ENCODE data around the gene PLIN1.

The PLIN1 gene

GRCh38 chr15:89652131-89652530 lies 27.0 kb downstream of the PLIN1 start:
- DNase-seq: no peak

DNA sequence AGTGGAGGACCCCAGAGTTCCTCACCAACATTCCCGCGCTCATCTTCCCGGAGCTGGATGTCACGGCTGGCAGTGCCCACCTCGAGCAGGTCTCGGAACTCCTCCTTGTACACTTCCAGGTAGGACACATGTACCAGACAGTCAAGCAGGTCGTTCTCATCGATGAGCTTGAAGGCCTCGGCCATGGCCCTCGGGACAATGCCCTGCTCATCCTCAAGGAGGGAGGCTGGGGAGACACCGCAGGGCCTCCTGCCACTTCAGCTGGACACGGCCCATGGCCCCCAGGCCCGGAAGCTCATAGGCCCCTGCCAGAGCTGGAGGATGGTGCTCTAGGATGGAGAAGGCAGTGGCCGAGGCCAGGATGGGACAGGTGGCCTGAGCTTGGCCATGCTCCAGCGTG lies 29.5 kb downstream of the PLIN1 start:
- no peak for DNase-seq

DNA sequence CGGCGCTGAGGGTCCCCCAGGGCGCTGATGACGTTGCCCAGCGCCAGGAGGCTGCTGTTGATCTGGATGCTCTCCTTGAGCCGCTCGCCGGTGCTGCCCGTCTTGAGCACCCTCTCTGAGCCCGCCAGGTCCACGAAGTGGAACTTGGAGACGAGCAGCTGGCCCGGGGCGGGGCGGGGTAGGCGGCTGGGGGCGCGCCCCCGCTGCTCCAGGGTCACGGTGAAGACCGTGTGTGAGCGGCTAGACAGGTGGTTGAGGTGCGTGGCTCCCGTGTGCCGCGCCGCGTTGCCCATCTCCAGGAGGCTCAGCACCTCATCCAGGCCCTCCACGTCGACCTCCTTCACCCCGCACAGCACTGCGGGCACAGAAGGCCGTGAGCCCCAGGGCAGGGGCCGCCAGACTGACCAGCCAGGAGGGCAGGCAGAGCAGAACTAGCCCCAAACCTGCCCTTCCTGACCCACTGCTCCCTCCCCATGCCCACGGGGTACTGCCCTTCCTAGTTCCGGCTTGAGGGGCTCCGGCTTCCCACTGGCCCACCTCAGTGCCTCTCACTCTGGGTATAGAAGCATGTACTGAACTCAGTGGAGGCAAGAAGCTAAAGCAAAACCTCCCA lies 30.0 kb downstream of the PLIN1 start:
- no peak for DNase-seq

DNA sequence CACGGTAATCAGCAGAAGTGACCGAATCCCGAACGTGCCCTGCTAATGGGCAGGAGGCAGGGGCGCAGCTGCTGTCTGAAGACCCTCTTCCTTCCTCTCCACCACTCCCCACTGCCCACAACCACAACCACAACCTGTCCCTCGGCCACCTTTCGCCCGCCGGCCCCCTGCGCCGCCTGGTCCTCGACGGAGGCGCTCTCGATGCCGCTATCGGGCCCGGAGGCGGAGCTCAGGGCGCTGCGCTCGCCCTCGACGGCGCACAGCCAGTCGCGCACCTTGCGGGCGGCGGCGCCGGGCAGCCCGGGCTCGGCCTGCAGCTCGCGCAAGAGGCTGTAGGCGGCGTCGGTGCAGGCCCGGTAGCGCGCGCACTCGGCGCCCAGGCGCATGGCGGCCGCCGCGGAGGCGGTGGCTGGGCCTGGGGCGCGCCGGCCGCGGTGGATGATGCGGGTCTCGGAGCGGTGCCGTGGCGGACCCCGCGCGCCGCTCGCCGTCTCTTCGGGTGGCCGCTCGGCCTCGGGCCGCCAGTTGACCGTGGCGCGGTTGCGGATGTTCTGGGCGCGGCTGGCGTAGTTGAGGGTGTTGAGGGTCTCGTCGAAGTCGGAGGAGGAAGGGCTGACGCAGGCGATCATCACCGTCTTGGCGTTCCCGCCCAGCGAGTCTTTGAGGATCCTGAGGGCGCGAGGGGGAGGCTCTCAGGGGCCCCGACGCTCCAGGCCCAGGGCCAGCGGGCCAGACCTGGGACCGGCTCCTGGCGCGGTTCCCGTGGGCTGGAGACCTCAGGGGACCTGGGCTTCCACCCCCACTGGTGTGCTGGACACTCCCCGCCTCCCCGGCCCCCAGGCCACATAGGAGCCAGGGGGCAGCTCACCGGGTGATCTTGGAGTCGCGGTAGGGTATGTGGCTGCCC lies 30.8 kb downstream of the PLIN1 start:
- DNase-seq: no peak

DNA sequence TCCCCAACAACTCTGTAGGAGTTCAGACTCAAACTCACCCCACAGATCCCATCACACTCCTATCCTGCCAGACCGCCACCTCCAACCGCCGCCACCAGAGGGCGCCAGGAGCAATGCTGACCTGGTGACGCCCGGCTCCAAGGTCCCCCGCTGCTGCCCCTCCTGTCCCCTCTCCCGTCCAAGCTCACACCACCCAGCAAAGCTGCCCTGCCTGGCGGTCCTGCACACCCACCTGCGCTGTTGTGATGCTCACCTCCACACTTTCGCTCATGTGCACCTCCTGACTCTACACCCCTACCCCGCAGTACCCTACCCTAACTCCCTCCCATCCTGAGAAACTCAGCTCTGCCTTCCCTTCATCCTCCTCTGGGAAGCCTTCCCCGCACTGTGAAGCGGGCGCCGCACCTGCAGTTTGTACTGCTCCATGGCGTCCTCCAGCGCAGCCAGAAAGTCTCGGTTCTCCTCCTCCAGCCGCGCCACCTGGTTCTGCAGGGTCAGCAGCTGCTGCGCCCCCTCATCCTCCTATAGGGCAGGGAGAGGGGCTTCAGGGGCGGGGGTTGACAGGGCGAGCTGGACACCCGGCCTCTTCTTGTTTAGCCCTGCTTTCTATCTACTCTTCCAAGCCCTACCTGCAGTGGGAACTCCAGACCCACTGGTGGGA lies 31.8 kb downstream of the PLIN1 start:
- DNase-seq: peak in 5 of 6 experiments; percentile 6 to 30 (median 17)

- DNase-seq: no peak
These were observed 32.6 kb downstream of the PLIN1 start for GRCh38 chr15:89646416-89647141.

DNA sequence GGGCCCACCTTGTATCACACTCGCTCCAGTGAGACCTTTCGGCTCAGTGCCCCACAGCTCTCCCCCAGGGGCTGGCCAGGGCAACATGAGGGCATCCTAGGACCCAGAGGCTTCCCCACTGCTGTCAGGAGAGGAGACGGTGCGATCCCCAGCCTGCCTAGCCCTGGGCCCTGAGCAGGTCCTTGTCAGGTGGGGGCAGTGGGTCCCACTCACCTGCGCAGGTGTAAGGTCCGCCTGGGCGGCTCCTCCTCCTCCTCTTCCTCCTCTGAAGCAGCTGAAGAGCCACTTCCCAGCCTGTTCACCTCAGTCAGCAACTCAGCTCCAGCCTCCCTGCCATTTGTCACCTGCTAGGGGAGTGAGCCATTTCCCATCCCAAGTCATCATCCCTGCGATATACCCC lies 33.5 kb downstream of the PLIN1 start:
- no peak for DNase-seq

DNA sequence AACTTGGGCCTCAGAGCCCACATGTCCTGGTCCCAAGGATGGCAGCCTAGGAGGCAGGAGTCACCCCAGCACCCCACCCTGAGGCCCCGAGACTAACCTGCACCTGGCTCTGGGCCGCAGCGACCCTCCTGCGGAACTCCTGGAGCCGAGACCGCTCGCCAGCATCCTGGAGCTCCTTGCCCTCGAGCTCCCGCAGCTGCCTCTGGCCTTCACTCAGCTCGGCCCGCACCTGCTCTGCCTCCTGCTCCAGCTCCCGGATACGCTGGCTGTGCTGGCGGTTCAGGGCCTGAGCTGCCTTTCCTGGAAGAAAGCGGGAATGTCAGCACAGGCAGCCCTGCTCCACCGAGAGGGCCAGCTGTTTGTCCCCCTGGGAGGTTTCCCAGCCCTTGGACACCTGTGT lies 37.1 kb downstream of the PLIN1 start:
- DNase-seq: no peak

DNA sequence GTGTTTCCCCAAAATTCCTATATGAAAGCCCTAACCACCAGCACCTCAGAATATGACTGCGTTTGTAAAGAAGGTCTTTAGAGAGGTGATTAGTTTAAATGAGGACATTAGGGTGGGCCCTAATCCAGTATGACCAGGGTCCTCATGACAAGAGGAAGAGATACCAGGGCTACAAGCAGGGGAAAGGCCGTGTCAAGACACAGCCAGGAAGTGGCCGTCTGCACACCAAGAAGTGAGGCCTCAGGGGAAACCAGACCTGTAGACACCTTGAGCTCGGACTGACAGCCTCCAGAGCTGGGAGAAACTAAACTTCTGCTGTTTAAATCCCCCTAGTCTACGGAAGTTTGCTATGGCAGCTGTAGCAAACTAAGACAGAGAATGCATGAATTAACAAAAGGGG lies 38.1 kb downstream of the PLIN1 start:
- DNase-seq: no peak

- DNase-seq: no peak
These were observed 38.9 kb downstream of the PLIN1 start for GRCh38 chr15:89640245-89640644.

DNA sequence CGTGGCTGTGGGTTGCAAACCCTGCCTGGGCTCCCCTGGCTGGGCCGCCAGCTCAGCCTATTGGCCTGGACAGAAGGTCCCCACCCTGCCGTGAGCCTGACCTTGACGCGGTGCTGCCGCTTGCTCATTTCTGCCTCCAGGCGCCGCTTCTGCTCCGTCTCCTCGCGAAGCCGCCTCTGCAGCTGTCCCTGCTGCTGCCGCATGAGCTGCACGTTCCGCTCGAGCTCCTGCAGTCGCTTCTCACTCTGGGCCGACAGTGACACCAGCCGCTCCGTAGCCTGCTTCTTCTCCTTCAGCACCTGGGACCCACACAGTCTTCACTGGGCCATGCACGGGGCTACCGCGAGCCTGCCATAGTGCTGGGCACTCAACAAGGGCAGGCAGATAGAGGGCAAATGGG lies 45.6 kb downstream of the PLIN1 start:
- no peak for DNase-seq

- no peak for DNase-seq
These were observed 46.4 kb downstream of the PLIN1 start for GRCh38 chr15:89632563-89633430.

- DNase-seq: no peak
These were observed 47.3 kb downstream of the PLIN1 start for GRCh38 chr15:89631902-89632264.

GRCh38 chr15:89630974-89631901 lies 47.9 kb downstream of the PLIN1 start:
- no peak for DNase-seq

- no peak for DNase-seq
These were observed 48.9 kb downstream of the PLIN1 start for GRCh38 chr15:89630260-89630659.

GRCh38 chr15:89629829-89630228 lies 49.3 kb downstream of the PLIN1 start:
- DNase-seq: no peak

GRCh38 chr15:89628806-89629715 lies 50.1 kb downstream of the PLIN1 start:
- DNase-seq: no peak

- DNase-seq: no peak
These were observed 50.9 kb downstream of the PLIN1 start for GRCh38 chr15:89628301-89628700.

DNA sequence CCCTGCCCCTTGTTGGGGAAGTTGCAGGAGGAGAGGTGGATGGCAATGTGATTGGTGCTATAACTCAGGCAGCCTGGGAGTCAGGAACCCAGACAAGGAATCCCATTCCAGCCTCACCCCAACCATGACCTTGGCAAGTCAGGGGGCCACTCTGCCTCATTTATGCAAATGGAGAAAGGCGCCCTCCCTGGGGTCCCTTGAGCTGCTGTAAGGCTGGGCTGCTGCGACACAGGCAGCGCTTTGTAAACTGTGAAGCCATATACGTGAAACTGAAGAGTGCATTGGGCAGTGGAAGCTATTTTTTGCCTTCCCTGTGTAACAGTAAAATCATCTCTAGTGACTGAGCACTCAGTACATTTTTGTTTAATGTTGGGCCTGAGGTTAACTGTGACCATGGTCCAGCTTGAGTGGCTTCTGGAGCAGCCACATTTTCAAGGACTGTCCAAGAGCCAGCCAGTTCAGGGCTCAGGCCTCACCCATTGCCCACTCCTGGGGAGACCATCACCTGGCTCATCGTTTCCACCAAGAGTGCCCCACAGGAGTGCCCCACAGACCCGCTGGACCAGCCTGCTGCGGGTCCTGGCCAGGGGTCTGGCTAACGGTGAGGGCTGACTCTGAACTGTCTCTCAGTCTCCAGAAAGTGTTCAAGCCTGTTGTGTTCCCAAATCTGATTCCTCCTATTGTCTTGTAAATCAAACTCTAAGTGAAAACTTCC lies 51.8 kb downstream of the PLIN1 start:
- DNase-seq: no peak
